ENCODE results near the gene SPATA25. TPM values are rescaled to one million over a fixed set of nuclear protein-coding genes. Genes with fewer than 3 reads are reported as not detected.

SPATA25 gene
- polyA plus RNA-seq, 1 donor from 2014 or later, result 5.1 TPM

GRCh38 chr20:45918779-45919537 lies 31.5 kb upstream of the SPATA25 start:
- no peaks in the 10 kb centered on the region for H3K9me3 ChIP-seq (ENCODE audit: low read length)
- TF ChIP-seq, protein P1, sequence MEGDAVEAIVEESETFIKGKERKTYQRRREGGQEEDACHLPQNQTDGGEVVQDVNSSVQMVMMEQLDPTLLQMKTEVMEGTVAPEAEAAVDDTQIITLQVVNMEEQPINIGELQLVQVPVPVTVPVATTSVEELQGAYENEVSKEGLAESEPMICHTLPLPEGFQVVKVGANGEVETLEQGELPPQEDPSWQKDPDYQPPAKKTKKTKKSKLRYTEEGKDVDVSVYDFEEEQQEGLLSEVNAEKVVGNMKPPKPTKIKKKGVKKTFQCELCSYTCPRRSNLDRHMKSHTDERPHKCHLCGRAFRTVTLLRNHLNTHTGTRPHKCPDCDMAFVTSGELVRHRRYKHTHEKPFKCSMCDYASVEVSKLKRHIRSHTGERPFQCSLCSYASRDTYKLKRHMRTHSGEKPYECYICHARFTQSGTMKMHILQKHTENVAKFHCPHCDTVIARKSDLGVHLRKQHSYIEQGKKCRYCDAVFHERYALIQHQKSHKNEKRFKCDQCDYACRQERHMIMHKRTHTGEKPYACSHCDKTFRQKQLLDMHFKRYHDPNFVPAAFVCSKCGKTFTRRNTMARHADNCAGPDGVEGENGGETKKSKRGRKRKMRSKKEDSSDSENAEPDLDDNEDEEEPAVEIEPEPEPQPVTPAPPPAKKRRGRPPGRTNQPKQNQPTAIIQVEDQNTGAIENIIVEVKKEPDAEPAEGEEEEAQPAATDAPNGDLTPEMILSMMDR (IDR thresholded peaks at IDR 0.05; ENCODE audit: poor library complexity, severe bottlenecking), result no peak
- TF ChIP-seq, protein P2, sequence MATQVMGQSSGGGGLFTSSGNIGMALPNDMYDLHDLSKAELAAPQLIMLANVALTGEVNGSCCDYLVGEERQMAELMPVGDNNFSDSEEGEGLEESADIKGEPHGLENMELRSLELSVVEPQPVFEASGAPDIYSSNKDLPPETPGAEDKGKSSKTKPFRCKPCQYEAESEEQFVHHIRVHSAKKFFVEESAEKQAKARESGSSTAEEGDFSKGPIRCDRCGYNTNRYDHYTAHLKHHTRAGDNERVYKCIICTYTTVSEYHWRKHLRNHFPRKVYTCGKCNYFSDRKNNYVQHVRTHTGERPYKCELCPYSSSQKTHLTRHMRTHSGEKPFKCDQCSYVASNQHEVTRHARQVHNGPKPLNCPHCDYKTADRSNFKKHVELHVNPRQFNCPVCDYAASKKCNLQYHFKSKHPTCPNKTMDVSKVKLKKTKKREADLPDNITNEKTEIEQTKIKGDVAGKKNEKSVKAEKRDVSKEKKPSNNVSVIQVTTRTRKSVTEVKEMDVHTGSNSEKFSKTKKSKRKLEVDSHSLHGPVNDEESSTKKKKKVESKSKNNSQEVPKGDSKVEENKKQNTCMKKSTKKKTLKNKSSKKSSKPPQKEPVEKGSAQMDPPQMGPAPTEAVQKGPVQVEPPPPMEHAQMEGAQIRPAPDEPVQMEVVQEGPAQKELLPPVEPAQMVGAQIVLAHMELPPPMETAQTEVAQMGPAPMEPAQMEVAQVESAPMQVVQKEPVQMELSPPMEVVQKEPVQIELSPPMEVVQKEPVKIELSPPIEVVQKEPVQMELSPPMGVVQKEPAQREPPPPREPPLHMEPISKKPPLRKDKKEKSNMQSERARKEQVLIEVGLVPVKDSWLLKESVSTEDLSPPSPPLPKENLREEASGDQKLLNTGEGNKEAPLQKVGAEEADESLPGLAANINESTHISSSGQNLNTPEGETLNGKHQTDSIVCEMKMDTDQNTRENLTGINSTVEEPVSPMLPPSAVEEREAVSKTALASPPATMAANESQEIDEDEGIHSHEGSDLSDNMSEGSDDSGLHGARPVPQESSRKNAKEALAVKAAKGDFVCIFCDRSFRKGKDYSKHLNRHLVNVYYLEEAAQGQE (IDR thresholded peaks at IDR 0.05; ENCODE audit: borderline replicate concordance), result no peak
- TF ChIP-seq TAF1 (IDR thresholded peaks at IDR 0.05; ENCODE audit: low read depth) (no peak), EP300 (conservative IDR thresholded peaks at IDR 0.05; ENCODE audit: poor library complexity, severe bottlenecking) (no peak), MXI1 (conservative IDR thresholded peaks at IDR 0.05; ENCODE audit: poor library complexity, severe bottlenecking) (no peak), SMC3 (conservative IDR thresholded peaks at IDR 0.05; ENCODE audit: poor library complexity) (no peak)
- H3K4me2 ChIP-seq (ENCODE audit: low read length), result no peak overlapping the region
- no peaks in the 10 kb centered on the region for H3K79me2 ChIP-seq (replicated peaks; ENCODE audit: insufficient read depth, low read length)
- H3K27me3 ChIP-seq (ENCODE audit: insufficient read depth, low read depth, low read length), result no peaks in the 10 kb centered on the region
- H3F3A ChIP-seq (ENCODE audit: insufficient read depth, low read length, poor library complexity, severe bottlenecking), result no peaks in the 10 kb centered on the region
- H3K9ac ChIP-seq (ENCODE audit: low read length), result no peak overlapping the region
- no peaks in the 10 kb centered on the region for H4K20me1 ChIP-seq (ENCODE audit: insufficient read depth)
- H3K4me3 ChIP-seq (ENCODE audit: low read length), result no peak overlapping the region
- H2AFZ ChIP-seq (ENCODE audit: low read depth, low read length), result no peak overlapping the region
- no peaks in the 10 kb centered on the region for H3K36me3 ChIP-seq (ENCODE audit: insufficient read depth, low read length)
- no peak overlapping the region for H3K27ac ChIP-seq (ENCODE audit: low read length)
- no peaks in the 10 kb centered on the region for H3K9me2 ChIP-seq (ENCODE audit: insufficient read depth, low read length)

GRCh38 chr20:45918182-45918737 lies 30.8 kb upstream of the SPATA25 start:
- no peak overlapping the region for H3K27ac ChIP-seq (ENCODE audit: low read length)

More at GRCh38 chr20:45918182-45918737, 30.8 kb upstream of the SPATA25 start:
- Histone ChIP-seq H4K20me1 (ENCODE audit: insufficient read depth) (no peaks in the 10 kb centered on the region), H3K9ac (ENCODE audit: low read length) (no peak overlapping the region), H3K4me2 (ENCODE audit: low read length) (no peak overlapping the region), H3K79me2 (replicated peaks; ENCODE audit: insufficient read depth, low read length) (no peaks in the 10 kb centered on the region), H3K27me3 (ENCODE audit: insufficient read depth, low read depth, low read length) (no peaks in the 10 kb centered on the region), H3K9me3 (ENCODE audit: low read length) (no peaks in the 10 kb centered on the region), H3K9me2 (ENCODE audit: insufficient read depth, low read length) (no peaks in the 10 kb centered on the region), H3K36me3 (ENCODE audit: insufficient read depth, low read length) (no peaks in the 10 kb centered on the region), H3F3A (ENCODE audit: insufficient read depth, low read length, poor library complexity, severe bottlenecking) (no peaks in the 10 kb centered on the region), H2AFZ (ENCODE audit: low read depth, low read length) (no peak overlapping the region), H3K4me3 (ENCODE audit: low read length) (no peak overlapping the region)
- no peak for TF ChIP-seq MXI1 (conservative IDR thresholded peaks at IDR 0.05; ENCODE audit: poor library complexity, severe bottlenecking)
- no peak for TF ChIP-seq EP300 (conservative IDR thresholded peaks at IDR 0.05; ENCODE audit: poor library complexity, severe bottlenecking)
- TF ChIP-seq EZH2 (IDR thresholded peaks at IDR 0.05; ENCODE audit: borderline replicate concordance, insufficient read depth, low read length, poor library complexity, severe bottlenecking), result no peak
- TF ChIP-seq, protein P2 (IDR thresholded peaks at IDR 0.05; ENCODE audit: borderline replicate concordance), result no peak
- no peak for TF ChIP-seq SMC3 (conservative IDR thresholded peaks at IDR 0.05; ENCODE audit: poor library complexity)
- TF ChIP-seq RAD21 (conservative IDR thresholded peaks at IDR 0.05), result no peak
- no peak for TF ChIP-seq TAF1 (IDR thresholded peaks at IDR 0.05; ENCODE audit: low read depth)
- no peak for TF ChIP-seq POLR2AphosphoS5 (IDR thresholded peaks at IDR 0.05)
- TF ChIP-seq, protein P1 (IDR thresholded peaks at IDR 0.05; ENCODE audit: poor library complexity, severe bottlenecking), result no peak

All from neural cell (in vitro differentiated cells).